HEK293 (cell line): ENCODE results near the gene PRC1.

ENCODE experiments used
- TRIM28 ChIP-seq: IDR thresholded peaks from 2 replicates; pipeline ENCODE4 v1.6.1; 2011; ENCODE audit warnings: low read length, control low read depth, borderline replicate concordance
- ZBTB11 ChIP-seq: fragments of 450-650 bp; formaldehyde crosslinking; conservative IDR thresholded peaks from 2 replicates; pipeline ENCODE4 v1.5.1; 2016; ENCODE audit warnings: low read depth, missing biosample characterization, missing genetic modification characterization

- TF ChIP-seq TRIM28 (no peak), ZBTB11 (tag by site-specific recombination) (no peak)
These were observed 62.8 kb downstream of the PRC1 start for GRCh38 chr15:90931575-90931827.
